GM19238 (cell line): Measurements from ENCODE around the gene FBN1.
A peak's percentile ranks its signal among the peaks of the same experiment; 100 is the strongest.

Source experiments
- DNase-seq: peaks from one replicate; pipeline ENCODE4 v3.0.0; 2011; ENCODE audit warnings: low spot score; ENCODE audit not compliant: insufficient read length

FBN1 gene

DNA sequence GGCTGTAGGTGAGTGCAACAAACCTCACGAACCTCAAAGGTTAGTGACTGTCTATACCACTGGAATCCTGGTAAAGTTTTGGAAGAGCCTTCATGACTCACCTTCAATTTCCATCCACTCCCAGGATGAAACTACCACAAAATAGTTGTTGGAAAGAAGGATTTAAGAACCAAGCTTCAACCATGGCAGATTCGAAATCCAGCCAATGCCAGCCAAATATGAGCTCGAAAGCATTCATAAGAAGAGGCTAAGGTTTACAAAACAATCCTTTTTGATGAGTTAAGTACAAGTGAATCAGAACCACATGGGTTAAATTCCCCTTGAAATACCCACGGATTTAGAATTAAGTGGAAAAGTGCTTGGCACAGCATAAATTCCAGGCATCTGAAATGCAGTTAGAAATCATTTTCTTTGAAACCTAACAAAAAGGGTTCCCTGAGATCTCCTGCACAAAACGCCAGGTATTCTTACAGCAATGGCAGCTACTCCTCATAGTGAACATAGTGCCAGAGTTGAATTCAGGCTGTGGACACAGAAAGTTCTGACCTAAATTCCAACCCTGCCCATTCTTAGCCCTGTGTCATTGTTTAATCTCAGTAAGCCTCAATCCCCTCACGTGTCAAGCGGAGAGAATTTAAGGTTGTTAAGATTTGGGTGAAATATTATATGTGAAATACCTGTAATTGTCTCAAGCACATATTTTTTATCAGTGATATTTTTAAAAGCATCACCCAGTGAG lies 89.2 kb downstream of the FBN1 start:
- no peak for DNase-seq

DNA sequence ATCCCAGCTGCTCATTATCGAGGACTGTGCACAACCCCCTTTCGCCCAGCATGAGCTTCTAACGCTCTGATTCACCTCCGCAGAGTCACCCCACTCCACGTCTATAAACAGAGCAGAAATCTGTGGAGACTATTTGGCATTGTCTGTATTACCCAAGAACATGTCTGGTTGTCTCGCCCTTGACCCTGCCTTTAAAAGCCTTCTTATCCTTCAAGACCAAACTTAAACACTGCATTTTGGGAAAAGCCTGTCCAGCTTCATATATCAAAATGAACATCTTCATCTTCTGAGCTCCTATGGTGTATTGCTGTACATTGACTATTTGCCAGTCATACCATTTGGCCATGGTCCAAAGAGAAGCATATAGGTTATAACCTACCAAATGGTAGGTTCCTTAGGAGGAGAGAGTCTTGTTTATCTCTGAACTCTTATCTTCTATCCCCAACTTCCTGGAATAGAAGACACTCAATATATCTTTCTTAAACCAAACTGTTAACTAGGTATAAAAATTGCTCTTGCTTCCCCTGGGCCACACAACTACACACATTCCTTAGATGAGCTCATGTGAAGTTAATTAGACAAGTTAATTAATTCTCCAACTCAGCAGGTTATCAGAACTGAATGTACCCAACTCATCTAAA lies 90.1 kb downstream of the FBN1 start:
- DNase-seq, result no peak

DNA sequence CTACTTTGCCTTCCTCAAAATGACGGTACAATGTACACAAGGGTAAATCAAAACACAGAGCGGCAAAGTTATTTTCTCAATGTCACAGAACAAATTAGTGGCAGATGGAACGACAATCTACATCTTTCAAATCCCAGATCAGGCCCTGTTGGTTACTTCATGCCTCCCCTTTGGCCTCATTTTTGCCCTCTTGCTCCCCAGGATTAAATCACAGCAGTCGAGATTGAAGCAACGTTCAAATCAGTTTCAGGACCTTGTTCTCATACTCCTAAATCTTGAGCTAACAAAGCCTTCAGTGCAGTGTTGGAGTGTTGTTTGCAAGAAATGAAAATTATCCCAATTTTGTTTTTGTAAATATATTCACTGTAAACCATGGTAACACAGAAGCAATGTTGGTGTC lies 91.4 kb downstream of the FBN1 start:
- DNase-seq, result no peak

DNA sequence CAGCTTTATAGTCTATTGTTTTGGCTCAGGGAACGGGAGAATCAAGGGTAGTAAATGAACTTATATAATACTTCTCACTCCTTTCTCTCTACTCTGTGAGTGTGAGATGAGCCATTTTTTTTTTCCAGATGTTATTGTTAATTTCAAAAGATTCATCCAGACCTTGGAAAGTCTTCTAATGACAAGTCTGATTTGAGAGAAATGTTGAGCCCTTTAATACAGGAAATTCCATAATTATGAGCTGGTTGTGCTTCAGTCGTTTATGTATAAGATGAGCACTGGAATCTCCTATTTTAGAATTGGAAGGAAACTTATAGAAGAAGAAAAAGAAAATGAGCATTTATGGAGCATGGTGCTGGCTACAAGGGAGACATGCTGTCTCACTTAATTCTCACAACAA lies 92.0 kb downstream of the FBN1 start:
- no peak for DNase-seq

- no peak for DNase-seq
Observed at GRCh38 chr15:48550822-48551525, 94.5 kb downstream of the FBN1 start.

GRCh38 chr15:48548455-48548854 lies 97.1 kb downstream of the FBN1 start:
- DNase-seq, result no peak

DNA sequence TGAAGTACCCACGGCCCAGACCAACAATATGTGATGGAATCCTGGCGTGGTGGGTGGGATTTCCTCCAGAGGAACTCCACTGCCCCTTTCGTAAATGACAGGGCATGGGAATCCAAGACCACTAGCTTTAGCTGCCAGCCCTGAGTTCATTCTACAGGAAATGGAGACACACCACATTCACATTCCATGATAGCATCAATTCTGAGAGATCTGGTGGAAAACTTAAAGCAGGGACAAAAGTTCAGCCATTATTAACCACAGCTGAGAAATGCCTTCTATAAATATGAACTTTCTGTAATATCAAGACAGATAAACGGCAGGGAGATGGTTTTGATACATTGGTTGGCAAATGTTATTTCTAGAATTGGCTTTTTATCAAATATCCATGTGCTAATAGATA lies 98.2 kb downstream of the FBN1 start:
- DNase-seq, result no peak

DNA sequence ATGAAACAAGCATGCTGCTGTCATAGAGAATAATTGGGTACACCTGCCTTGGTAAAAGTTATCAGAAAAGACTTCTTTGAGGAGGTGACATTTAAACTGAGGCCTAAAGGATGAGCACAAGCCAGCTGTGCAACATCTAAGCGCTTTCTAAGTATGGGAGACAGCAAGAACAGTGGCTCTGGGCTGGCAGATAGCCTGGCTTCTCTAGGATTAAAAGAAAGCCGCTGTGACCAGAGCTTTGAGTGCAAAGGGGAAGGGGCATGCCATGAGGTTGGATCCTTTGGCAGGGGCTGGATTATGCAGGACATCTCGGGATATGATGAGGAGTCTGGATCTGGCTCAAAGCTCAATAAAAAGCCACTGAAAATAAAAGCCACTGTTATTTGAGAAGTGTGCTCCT lies 99.2 kb downstream of the FBN1 start:
- no peak for DNase-seq

- no peak for DNase-seq
Observed at GRCh38 chr15:48544778-48545177, 100.7 kb downstream of the FBN1 start.

GRCh38 chr15:48541341-48542278 lies 103.9 kb downstream of the FBN1 start:
- peak; percentile 34 for DNase-seq

DNA sequence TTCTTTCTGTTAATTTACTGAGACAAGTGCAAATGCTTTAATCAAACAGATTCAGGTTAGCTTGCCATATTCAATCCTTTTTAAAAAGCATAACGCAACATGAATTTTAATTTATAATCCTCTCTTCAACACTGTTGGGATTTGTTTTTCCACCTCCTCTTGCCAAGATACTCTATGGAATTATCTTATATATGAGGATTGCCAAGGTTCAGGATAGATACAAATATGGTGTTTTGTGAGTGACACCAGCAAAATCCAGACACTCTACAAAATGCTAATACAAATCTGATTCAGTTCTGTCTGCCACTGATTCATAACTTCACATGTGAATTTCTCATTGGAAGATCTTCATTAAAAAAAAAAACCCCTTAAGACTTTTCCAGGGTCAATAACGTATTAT lies 104.8 kb downstream of the FBN1 start:
- DNase-seq, result no peak

GRCh38 chr15:48538941-48539340 lies 106.6 kb downstream of the FBN1 start:
- no peak for DNase-seq

DNA sequence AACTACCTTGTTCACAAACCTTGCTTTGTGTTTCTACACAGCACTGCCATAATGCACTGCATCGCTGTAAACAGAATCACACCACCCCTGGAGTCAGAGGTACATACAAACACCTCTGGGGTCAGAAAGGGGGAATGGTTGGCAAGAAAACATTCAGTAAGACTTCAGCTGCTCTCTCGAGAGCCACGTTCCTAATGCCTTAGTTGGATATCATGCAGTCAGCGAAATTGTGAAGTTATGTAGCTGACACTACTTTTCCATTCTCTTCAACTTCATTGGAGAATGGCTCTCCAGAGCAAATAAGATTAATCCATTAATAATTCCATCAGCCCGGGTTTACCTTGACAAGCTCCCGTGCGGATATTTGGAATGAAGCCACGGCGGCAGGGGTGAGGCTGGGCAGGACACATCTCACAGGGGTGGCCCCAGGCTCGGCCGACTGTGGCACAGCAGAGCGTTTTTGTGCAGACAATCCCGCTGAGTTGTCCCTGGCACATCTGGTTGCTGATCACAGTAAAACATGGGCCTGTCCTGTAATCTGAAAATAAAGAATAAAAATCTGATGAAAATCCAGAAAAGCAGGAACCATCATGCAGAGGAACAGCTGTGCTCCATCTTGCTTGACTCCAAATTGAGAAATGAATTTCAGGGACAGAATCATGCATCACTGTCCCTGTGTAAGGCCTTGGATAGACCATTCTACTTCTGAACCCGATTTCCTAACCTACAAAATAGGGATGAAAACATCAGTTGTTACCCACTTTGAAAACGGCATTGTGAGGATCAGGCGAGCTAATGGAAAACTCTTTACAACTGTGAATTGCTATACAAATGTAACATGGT lies 108.0 kb downstream of the FBN1 start:
- DNase-seq, result no peak

DNA sequence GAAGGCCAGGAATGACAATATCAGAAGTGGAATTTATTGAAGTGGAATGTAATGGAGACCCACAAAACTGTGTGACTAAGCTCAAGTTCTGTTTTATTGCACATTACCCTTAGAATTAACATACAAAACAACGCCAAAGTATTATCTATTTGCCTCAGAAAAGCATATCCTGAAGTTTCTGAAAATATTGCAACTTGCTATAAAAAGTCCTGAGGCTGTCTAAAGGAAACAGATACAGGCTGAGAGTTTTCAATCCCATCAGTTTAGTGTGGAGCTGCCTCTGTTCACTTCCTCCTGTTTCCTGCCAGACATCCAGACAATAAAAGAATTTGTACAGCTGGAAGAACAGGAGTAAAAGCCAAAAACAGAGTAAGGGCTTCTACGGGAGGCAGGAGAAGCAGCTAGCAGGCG lies 108.8 kb downstream of the FBN1 start:
- DNase-seq, result no peak

GRCh38 chr15:48533982-48534381 lies 111.5 kb downstream of the FBN1 start:
- DNase-seq, result no peak

DNA sequence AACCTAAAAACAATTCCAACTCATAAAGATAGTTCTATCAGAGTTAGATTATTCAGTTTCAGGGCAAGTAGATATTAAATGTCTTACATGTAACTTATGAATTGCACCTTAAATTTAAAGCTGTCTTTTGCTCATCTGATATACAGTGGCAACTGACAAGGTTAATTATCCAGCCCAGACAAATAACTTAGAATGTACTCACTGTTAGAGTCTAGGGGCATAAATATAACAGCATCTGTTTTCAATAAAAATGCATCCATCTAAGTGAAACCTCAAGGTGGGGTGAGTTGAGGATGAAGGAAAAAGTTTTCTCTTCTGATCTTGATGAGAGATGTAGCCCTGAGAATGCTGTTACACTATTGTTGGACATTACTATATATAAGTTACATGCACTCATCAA lies 112.6 kb downstream of the FBN1 start:
- no peak for DNase-seq

DNA sequence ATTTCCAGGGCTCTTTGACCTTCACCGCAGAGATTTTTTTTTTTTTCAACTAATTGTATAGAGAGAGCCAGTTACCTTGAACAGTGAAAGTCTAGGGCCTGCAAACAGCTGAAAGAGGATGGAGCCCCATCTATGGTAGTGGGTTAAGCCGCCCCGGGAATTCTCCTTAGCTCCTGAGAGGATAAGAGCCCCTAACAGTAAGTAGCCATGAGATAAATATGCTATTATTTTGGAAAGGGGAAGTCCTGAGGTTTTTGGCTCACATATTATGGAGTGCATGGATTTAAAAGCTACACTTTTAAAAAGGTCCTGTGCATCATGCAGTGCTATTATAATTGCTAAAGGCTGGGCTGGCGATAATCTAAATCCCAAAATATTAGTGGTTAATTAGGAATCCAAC lies 115.0 kb downstream of the FBN1 start:
- DNase-seq, result no peak

- no peak for DNase-seq
Observed at GRCh38 chr15:48528921-48529320, 116.6 kb downstream of the FBN1 start.

- DNase-seq, result no peak
Observed at GRCh38 chr15:48527517-48527916, 118.0 kb downstream of the FBN1 start.

- no peak for DNase-seq
Observed at GRCh38 chr15:48522911-48523310, 122.6 kb downstream of the FBN1 start.

- DNase-seq, result no peak
Observed at GRCh38 chr15:48522123-48522522, 123.4 kb downstream of the FBN1 start.
